IMR-90 (cell line): ENCODE results near the gene UNC5A. TPM values are rescaled to one million over a fixed set of nuclear protein-coding genes. Genes with fewer than 3 reads are reported as not detected.

Experiments
- ATAC-seq: fragments of 200-7000 bp; cut with Tn5 transposase; 2 replicates; pipeline ENCODE4 v1.9.1; 2020; ENCODE audit warnings: low read depth, mild to moderate bottlenecking, moderate library complexity
- BruUV-seq: library from RNA; stranded (reverse); fragments of 400-500 nt; replicated peaks from 2 replicates; lab custom pipeline; 2021; lab: Mats Ljungman, UMichigan
- CTCF ChIA-PET: fragments of 300-600 bp; formaldehyde crosslinking; extraction: SDS; loops from one replicate; lab custom pipeline; 2021; ENCODE audit warnings: antibody characterized with exemption; lab: Yijun Ruan, JAX
- POLR2A ChIA-PET: fragments of 300-600 bp; sonication (Branson Sonifier 250); formaldehyde crosslinking; loops from one replicate; lab custom pipeline; 2022; ENCODE audit warnings: antibody characterized with exemption; ENCODE audit not compliant: unreplicated experiment; lab: Charles Lee
- DNase-seq: peaks from one replicate; pipeline ENCODE4 v3.0.0; 2013
- H2AFZ ChIP-seq: replicated peaks from 2 replicates; pipeline ENCODE3; 2013; ENCODE audit warnings: low read length, mild to moderate bottlenecking; ENCODE audit not compliant: poor library complexity
- H2AK5ac ChIP-seq: 2 replicates; pipeline ENCODE4 v1.6.1; 2013; ENCODE audit warnings: low read depth, low read length, inconsistent platforms
- H2AK9ac ChIP-seq: replicated peaks from 2 replicates; pipeline ENCODE3; 2013; ENCODE audit warnings: mild to moderate bottlenecking, low read depth, low read length, moderate library complexity; ENCODE audit not compliant: poor library complexity
- H2BK120ac ChIP-seq: 2 replicates; pipeline ENCODE4 v1.6.1; 2013; ENCODE audit warnings: low read depth, low read length, inconsistent platforms
- H2BK15ac ChIP-seq: 3 replicates; pipeline ENCODE4 v1.6.1; 2013; ENCODE audit warnings: low read depth, low read length, inconsistent platforms
- H2BK20ac ChIP-seq: 2 replicates; pipeline ENCODE4 v1.6.1; 2013; ENCODE audit warnings: low read depth, mild to moderate bottlenecking, inconsistent platforms, low read length, moderate library complexity
- H2BK5ac ChIP-seq: 2 replicates; pipeline ENCODE4 v1.6.1; 2013; ENCODE audit warnings: mild to moderate bottlenecking, low read depth, low read length, inconsistent platforms; ENCODE audit not compliant: poor library complexity, severe bottlenecking
- H3K14ac ChIP-seq: replicated peaks from 2 replicates; pipeline ENCODE4 v1.6.1; 2013; ENCODE audit warnings: low read depth, low read length, inconsistent platforms
- H3K18ac ChIP-seq: 2 replicates; pipeline ENCODE4 v1.6.1; 2013; ENCODE audit warnings: low read depth, low read length, control low read depth
- H3K23ac ChIP-seq: 2 replicates; pipeline ENCODE4 v1.6.1; 2013; ENCODE audit warnings: low read depth, low read length, inconsistent platforms
- H3K27ac ChIP-seq: 2 replicates; pipeline ENCODE4 v1.5.1; 2013; ENCODE audit warnings: mild to moderate bottlenecking, control low read depth, low read length; ENCODE audit not compliant: insufficient read depth
- H3K27me3 ChIP-seq: 2 replicates; pipeline ENCODE4 v1.6.1; 2013; ENCODE audit warnings: low read length; ENCODE audit not compliant: control insufficient read depth, insufficient read depth
- H3K36me3 ChIP-seq: 2 replicates; pipeline ENCODE4 v1.6.1; 2013; ENCODE audit warnings: low read length, mixed read lengths; ENCODE audit not compliant: control insufficient read depth, insufficient read depth
- H3K4ac ChIP-seq: 2 replicates; pipeline ENCODE4 v1.6.1; 2013; ENCODE audit warnings: low read depth, low read length, inconsistent platforms
- H3K4me1 ChIP-seq: 2 replicates; pipeline ENCODE4 v1.6.1; 2013; ENCODE audit warnings: low read length, mixed read lengths; ENCODE audit not compliant: control insufficient read depth, insufficient read depth
- H3K4me2 ChIP-seq: 2 replicates; pipeline ENCODE4 v1.6.1; 2013; ENCODE audit warnings: low read depth, mild to moderate bottlenecking, control low read depth, low read length, moderate library complexity
- H3K4me3 ChIP-seq: 2 replicates; pipeline ENCODE4 v1.5.1; 2013; ENCODE audit warnings: low read depth, mild to moderate bottlenecking, control low read depth, low read length, moderate library complexity; ENCODE audit not compliant: insufficient read depth
- H3K56ac ChIP-seq: 2 replicates; pipeline ENCODE4 v1.6.1; 2013; ENCODE audit warnings: low read length, inconsistent platforms; ENCODE audit not compliant: insufficient read depth; ENCODE audit errors: extremely low read depth
- H3K79me1 ChIP-seq, 2 experiments: 2 replicates each; pipeline ENCODE4 v1.6.1; 2013; ENCODE audit warnings: low read length in 2 of 2, inconsistent platforms in 1 of 2, low read depth in 1 of 2
- H3K9ac ChIP-seq: 2 replicates; pipeline ENCODE4 v1.6.1; 2013; ENCODE audit warnings: low read depth, low read length, control low read depth
- H3K9me1 ChIP-seq: 2 replicates; pipeline ENCODE4 v1.6.1; 2013; ENCODE audit warnings: low read length, inconsistent platforms; ENCODE audit not compliant: insufficient read depth
- H3K9me3 ChIP-seq: 2 replicates; pipeline ENCODE4 v1.6.1; 2013; ENCODE audit warnings: low read length; ENCODE audit not compliant: control insufficient read depth, insufficient read depth
- H4K20me1 ChIP-seq: 2 replicates; pipeline ENCODE4 v1.6.1; 2013; ENCODE audit warnings: low read length, inconsistent platforms; ENCODE audit not compliant: insufficient read depth
- H4K5ac ChIP-seq: 2 replicates; pipeline ENCODE4 v1.6.1; 2013; ENCODE audit warnings: mild to moderate bottlenecking, low read depth, low read length, control low read depth
- H4K8ac ChIP-seq, 2 experiments: 2 replicates each; pipeline ENCODE4 v1.6.1; 2013; ENCODE audit warnings: low read depth in 2 of 2, low read length in 2 of 2, control low read depth in 1 of 2, inconsistent platforms in 1 of 2
- H4K91ac ChIP-seq: 2 replicates; pipeline ENCODE4 v1.6.1; 2013; ENCODE audit warnings: low read depth, low read length, inconsistent platforms; ENCODE audit not compliant: insufficient read depth
- CHD1 ChIP-seq: IDR thresholded peaks from 2 replicates; pipeline ENCODE4 v1.6.1; 2012; ENCODE audit warnings: low read depth, low read length, improper control_type of control experiment
- MXI1 ChIP-seq: IDR thresholded peaks from 2 replicates; pipeline ENCODE4 v1.6.1; 2012; ENCODE audit warnings: low read depth, mild to moderate bottlenecking, low read length, moderate library complexity, borderline replicate concordance
- WGBS, 2 experiments: methylation state at CpG; one replicate each; pipeline versions ENCODE4 v1.1.5 to v1.1.7; 2013; ENCODE audit warnings: missing lambda C conversion rate in 2 of 2; ENCODE audit not compliant: insufficient read length in 1 of 2; ENCODE audit errors: extremely low coverage in 2 of 2; 5-methylcytosine and 5-hydroxymethylcytosine counted together
- dilution Hi-C: fragments of 300-500 bp; cut with HindIII; formaldehyde crosslinking; loops from one replicate; pipeline ENCODE4 v1.14.3; 2018; ENCODE audit warnings: low sequenced_read_pairs; ENCODE audit not compliant: unreplicated experiment
- in situ Hi-C: fragments of 300-500 bp; cut with MboI; formaldehyde crosslinking; loops from 3 replicates; pipeline ENCODE4 v1.14.3; 2019; ENCODE audit warnings: low sequenced_read_pairs, inconsistent platforms, mixed read lengths
- intact Hi-C: fragments of 100-400 bp; cut with micrococcal nuclease; formaldehyde crosslinking; loops from 2 replicates; pipeline ENCODE4 v1.10.0; 2022
- polyA plus RNA-seq, 3 experiments: library from polyadenylated mRNA; depleted of rRNA; stranded (reverse); fragments of >200 nt; gene quantifications; 2 replicates each; pipeline ENCODE4 v1.2.3, GENCODE V29; 2012; ENCODE audit warnings: low replicate concordance in 1 of 3
- total RNA-seq: library from RNA; depleted of rRNA; stranded (reverse); fragments of >200 nt; gene quantifications from 2 replicates; pipeline ENCODE4 v1.2.3, GENCODE V29; 2012

Gene UNC5A
- total and polyA plus RNA-seq, 2 of the 4 experiments (the other 2 are of a cell fraction), result not detected

GRCh38 chr5:176820937-176821336, 10.6 kb downstream of the UNC5A start:
- Histone ChIP-seq H3K18ac (no peak overlapping the region), H2AFZ (no peak overlapping the region), H3K14ac (no peak overlapping the region), H3K4me2 (no peak overlapping the region), H3K56ac (no peak overlapping the region), H3K9ac (no peak overlapping the region), H3K4me3 (no peak overlapping the region), H2BK15ac (no peak overlapping the region), H4K20me1 (no peaks in the 10 kb centered on the region), H3K23ac (no peak overlapping the region), H3K36me3 (no peaks in the 10 kb centered on the region), H3K9me3 (no peaks in the 10 kb centered on the region; the same call in 1 of the 2 replicates), H4K91ac (no peak overlapping the region), H2BK20ac (no peak overlapping the region), H2BK120ac (no peak overlapping the region), H3K4me1 (no peaks in the 10 kb centered on the region), H2AK5ac (no peak overlapping the region), H3K27me3 (peaks cover 60% of the 10 kb centered on the region), H3K9me1 (no peaks in the 10 kb centered on the region), H4K5ac (no peak overlapping the region), H4K8ac (no peak overlapping the region), H3K27ac (no peak overlapping the region), H3K79me1 (no peaks in the 10 kb centered on the region), H3K4ac (no peak overlapping the region), H2BK5ac (no peak overlapping the region), H2AK9ac (no peak overlapping the region)
- in situ Hi-C loops, result no loop called here
- 57% methylated on average over 6 of the region's 7 CpGs; no CpG with 5 or more reads in 1 of the 2 experiments for WGBS, 2 experiments
- BruUV-seq, result no TSS peak
- ChIA-PET POLR2A (no interaction called here), CTCF (no interaction called here)
- DNase-seq (no peak), ATAC-seq (no peak)
- dilution Hi-C loops, result no loop called here
- intact Hi-C loops, result no loop called here
- TF ChIP-seq CHD1, result no peak
- TF ChIP-seq MXI1, result no peak
